Loucy (cell line): ENCODE data around the gene WWC1.

ENCODE experiments used
- H2AFZ ChIP-seq: fragments of 200-600 bp; sonication (generic); 2 replicates; pipeline ENCODE4 v1.6.0; 2016; ENCODE audit warnings: antibody characterized with exemption, mild to moderate bottlenecking, low read length, moderate library complexity
- H3F3A ChIP-seq: fragments of 200-600 bp; 2 replicates; pipeline ENCODE4 v1.6.0; 2016; ENCODE audit warnings: antibody characterized with exemption, low read depth, mild to moderate bottlenecking
- H3K27me3 ChIP-seq: fragments of 200-600 bp; sonication (generic); 2 replicates; pipeline ENCODE4 v1.6.1; 2014; ENCODE audit warnings: low read length, mild to moderate bottlenecking; ENCODE audit not compliant: insufficient read depth, poor library complexity, severe bottlenecking
- H3K36me3 ChIP-seq: fragments of 200-600 bp; sonication (generic); 2 replicates; pipeline ENCODE4 v1.6.1; 2016; ENCODE audit warnings: low read length; ENCODE audit not compliant: insufficient read depth
- H3K4me1 ChIP-seq: fragments of 200-600 bp; sonication (generic); 2 replicates; pipeline ENCODE4 v1.5.1; 2014; ENCODE audit warnings: low read length, mild to moderate bottlenecking; ENCODE audit not compliant: insufficient read depth, poor library complexity, severe bottlenecking
- H3K4me2 ChIP-seq: fragments of 200-600 bp; sonication (generic); 2 replicates; pipeline ENCODE4 v1.6.0; 2014; ENCODE audit warnings: antibody characterized with exemption, low read length, low read depth, mild to moderate bottlenecking; ENCODE audit not compliant: poor library complexity, severe bottlenecking
- H3K4me3 ChIP-seq: fragments of 200-600 bp; sonication (generic); 2 replicates; pipeline ENCODE4 v1.5.1; 2014; ENCODE audit warnings: low read length, mild to moderate bottlenecking, mixed read lengths; ENCODE audit not compliant: poor library complexity, severe bottlenecking
- H3K79me2 ChIP-seq: fragments of 200-600 bp; sonication (generic); 2 replicates; pipeline ENCODE4 v1.6.1; 2014; ENCODE audit warnings: low read length; ENCODE audit not compliant: insufficient read depth
- H3K9ac ChIP-seq: fragments of 200-600 bp; sonication (generic); 2 replicates; pipeline ENCODE4 v1.6.0; 2014; ENCODE audit warnings: mild to moderate bottlenecking, low read depth, low read length, moderate library complexity; ENCODE audit not compliant: poor library complexity, severe bottlenecking
- H3K9me2 ChIP-seq: fragments of 200-600 bp; sonication (generic); replicated peaks from 2 replicates; pipeline ENCODE4 v1.6.1; 2016; ENCODE audit warnings: low read depth, low read length, mixed read lengths
- H3K9me3 ChIP-seq: fragments of 200-600 bp; sonication (generic); 2 replicates; pipeline ENCODE4 v1.6.1; 2014; ENCODE audit warnings: mild to moderate bottlenecking, antibody characterized with exemption, low read length, low read depth; ENCODE audit not compliant: insufficient read depth
- H4K20me1 ChIP-seq: fragments of 200-600 bp; sonication (generic); 2 replicates; pipeline ENCODE4 v1.6.0; 2014; ENCODE audit warnings: antibody characterized with exemption, low read length, mild to moderate bottlenecking; ENCODE audit not compliant: insufficient read depth, poor library complexity, severe bottlenecking
- EZH2phosphoT487 ChIP-seq: fragments of 200-600 bp; IDR thresholded peaks from 2 replicates; pipeline ENCODE4 v1.6.1; 2018; ENCODE audit warnings: antibody characterized with exemption, mild to moderate bottlenecking, moderate library complexity, borderline replicate concordance
- TF ChIP-seq, protein P1 (sequence below): fragments of 200-600 bp; sonication (generic); conservative IDR thresholded peaks from 2 replicates; pipeline ENCODE4 v1.5.1; 2014; ENCODE audit warnings: mild to moderate bottlenecking, antibody characterized with exemption, low read length

Gene WWC1

DNA sequence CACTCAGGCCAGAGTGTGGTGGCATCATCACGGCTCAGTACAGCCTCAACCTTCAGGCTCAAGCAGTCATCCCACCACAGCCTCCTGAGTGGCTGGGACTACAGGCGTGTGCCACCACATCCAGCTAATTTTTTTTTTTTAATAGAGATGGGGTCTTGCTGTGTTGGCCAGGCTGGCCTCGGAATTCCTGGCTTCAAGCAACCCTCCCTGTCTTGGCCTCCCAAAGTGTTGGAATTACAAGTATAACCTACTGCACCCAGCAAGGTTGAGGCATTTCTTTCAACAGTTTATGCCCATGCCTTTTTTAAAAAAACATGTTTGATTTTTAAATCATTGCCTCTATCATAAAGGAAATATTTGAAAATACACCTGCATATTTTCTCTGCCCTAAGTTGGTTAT lies 197.6 kb downstream of the WWC1 start:
- Histone ChIP-seq H3K9ac (no peak overlapping the region), H3K27me3 (no peaks in the 10 kb centered on the region), H3K4me2 (no peak overlapping the region), H3K9me2 (no peaks in the 10 kb centered on the region), H3K9me3 (no peaks in the 10 kb centered on the region), H3K4me3 (no peak overlapping the region), H4K20me1 (peaks cover 3% of the 10 kb centered on the region), H3K4me1 (peaks cover 9% of the 10 kb centered on the region), H2AFZ (no peak overlapping the region), H3K36me3 (peaks cover 23% of the 10 kb centered on the region), H3K79me2 (peaks cover 30% of the 10 kb centered on the region), H3F3A (no peaks in the 10 kb centered on the region)
- TF ChIP-seq, protein P1, sequence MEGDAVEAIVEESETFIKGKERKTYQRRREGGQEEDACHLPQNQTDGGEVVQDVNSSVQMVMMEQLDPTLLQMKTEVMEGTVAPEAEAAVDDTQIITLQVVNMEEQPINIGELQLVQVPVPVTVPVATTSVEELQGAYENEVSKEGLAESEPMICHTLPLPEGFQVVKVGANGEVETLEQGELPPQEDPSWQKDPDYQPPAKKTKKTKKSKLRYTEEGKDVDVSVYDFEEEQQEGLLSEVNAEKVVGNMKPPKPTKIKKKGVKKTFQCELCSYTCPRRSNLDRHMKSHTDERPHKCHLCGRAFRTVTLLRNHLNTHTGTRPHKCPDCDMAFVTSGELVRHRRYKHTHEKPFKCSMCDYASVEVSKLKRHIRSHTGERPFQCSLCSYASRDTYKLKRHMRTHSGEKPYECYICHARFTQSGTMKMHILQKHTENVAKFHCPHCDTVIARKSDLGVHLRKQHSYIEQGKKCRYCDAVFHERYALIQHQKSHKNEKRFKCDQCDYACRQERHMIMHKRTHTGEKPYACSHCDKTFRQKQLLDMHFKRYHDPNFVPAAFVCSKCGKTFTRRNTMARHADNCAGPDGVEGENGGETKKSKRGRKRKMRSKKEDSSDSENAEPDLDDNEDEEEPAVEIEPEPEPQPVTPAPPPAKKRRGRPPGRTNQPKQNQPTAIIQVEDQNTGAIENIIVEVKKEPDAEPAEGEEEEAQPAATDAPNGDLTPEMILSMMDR = no peak
- TF ChIP-seq EZH2phosphoT487 = no peak

DNA sequence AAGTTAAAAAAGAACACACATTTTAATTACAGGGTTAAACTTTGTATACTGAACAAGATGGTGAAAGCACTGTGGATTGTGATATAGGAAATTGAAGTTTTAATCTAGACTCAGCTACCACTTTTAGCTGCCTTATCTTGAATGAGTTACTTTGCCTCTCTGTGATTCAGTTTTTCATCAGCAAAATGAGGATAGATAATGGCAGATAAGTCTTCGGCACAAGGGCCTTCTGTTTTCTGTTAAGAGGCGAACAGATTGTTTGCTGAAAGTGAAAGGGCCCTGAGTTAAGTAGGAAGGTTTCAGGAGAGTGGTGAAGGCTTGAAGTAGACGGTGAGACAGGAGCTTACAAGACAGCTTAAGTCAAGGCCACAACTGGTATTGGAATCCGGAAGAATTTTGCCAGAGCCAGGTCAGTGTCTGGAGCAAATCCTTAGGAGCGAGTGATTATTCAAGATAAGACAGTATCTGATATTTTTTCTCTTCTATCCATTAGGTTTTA lies 202.7 kb downstream of the WWC1 start:
- H3K79me2 ChIP-seq = peaks cover 6% of the 10 kb centered on the region; the same call in 1 of the 2 replicates
- H3K4me2 ChIP-seq = no peak overlapping the region
- H3F3A ChIP-seq = no peaks in the 10 kb centered on the region
- TF ChIP-seq EZH2phosphoT487 = no peak
- TF ChIP-seq, protein P1 = no peak
- no peaks in the 10 kb centered on the region for H3K9me3 ChIP-seq
- H2AFZ ChIP-seq = no peak overlapping the region
- H3K9ac ChIP-seq = no peak overlapping the region
- no peaks in the 10 kb centered on the region for H3K27me3 ChIP-seq
- peaks cover 49% of the 10 kb centered on the region for H3K36me3 ChIP-seq
- H4K20me1 ChIP-seq = no peaks in the 10 kb centered on the region
- no peaks in the 10 kb centered on the region for H3K9me2 ChIP-seq
- no peaks in the 10 kb centered on the region for H3K4me1 ChIP-seq
- H3K4me3 ChIP-seq = no peak overlapping the region

DNA sequence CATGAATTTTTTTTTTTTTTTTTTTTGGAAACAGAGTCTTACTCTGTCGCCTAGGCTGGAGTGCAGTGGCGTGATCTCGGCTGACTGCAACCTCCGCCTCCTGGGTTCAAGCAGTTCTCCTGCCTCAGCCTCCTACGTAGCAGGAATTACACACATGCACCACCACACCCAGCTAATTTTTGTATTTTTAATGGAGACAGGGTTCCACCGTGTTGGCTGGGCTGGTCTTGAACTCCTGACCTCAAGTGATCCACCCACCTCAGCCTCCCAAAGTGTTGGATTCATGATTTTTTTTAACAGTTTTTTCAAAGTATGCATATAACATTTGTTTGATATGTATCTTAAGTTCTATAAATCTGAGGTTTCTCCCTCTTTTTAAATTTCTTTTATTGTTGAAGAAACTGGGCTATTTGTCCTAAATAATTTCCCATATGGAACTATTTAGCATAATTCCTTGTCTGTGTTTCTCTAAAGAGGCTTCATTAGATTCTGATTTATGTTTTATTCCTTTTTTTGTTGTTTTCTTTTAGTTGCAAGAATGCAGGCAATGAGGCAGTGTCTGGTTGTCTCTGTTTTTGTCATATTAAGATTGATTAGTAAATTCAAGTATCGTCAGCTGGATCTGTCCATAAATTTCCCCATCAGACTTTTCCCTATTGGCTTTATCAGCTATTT lies 211.3 kb downstream of the WWC1 start:
- Histone ChIP-seq H3K79me2 (no peaks in the 10 kb centered on the region), H3K4me2 (no peak overlapping the region), H3K36me3 (peaks cover 24% of the 10 kb centered on the region; the same call in 1 of the 2 replicates), H3K9me3 (no peaks in the 10 kb centered on the region), H4K20me1 (no peaks in the 10 kb centered on the region), H2AFZ (no peak overlapping the region), H3F3A (no peaks in the 10 kb centered on the region), H3K4me3 (no peak overlapping the region), H3K4me1 (no peaks in the 10 kb centered on the region), H3K9me2 (no peaks in the 10 kb centered on the region), H3K9ac (no peak overlapping the region), H3K27me3 (no peaks in the 10 kb centered on the region)
- TF ChIP-seq, protein P1 = no peak
- TF ChIP-seq EZH2phosphoT487 = no peak
